Right lobe of liver (tissue), 6 donors: Measurements from ENCODE around the gene GNB5. TPM values are rescaled to one million over a fixed set of nuclear protein-coding genes. Genes with fewer than 3 reads are reported as not detected.

Source experiments
- ATAC-seq, 4 donors: fragments of 200-7000 bp; cut with Tn5 transposase; one replicate each; pipeline ENCODE4 v1.9.1; 2020; ENCODE audit warnings: mild to moderate bottlenecking in 4 of 4, moderate library complexity in 4 of 4
- DNase-seq, 3 donors: peaks; one replicate each; pipeline ENCODE4 v3.0.0-alpha.2; 2020
- H3K27ac ChIP-seq, 3 donors: fragments of 200-600 bp; one replicate each; pipeline ENCODE4 v1.8.0; 2022
- H3K27me3 ChIP-seq, 2 donors: fragments of 200-600 bp; one replicate each; pipeline ENCODE4 v1.8.0; 2022
- H3K36me3 ChIP-seq, 4 donors: fragments of 200-600 bp; sonication (generic) in 1 of 4; one replicate each; pipeline versions ENCODE4 v1.5.1 to v1.8.0; 2017 to 2022; ENCODE audit warnings: control low read depth in 1 of 4
- H3K4me1 ChIP-seq, 4 donors: fragments of 200-600 bp; sonication (generic) in 1 of 4; one replicate each; pipeline versions ENCODE4 v1.5.1 to v1.8.0; 2017 to 2022; ENCODE audit warnings: control low read depth in 1 of 4
- H3K4me3 ChIP-seq, 3 donors: fragments of 200-600 bp; one replicate each; pipeline ENCODE4 v1.8.0; 2022
- H3K9me3 ChIP-seq, 4 donors: fragments of 200-600 bp; sonication (generic) in 1 of 4; one replicate each; pipeline versions ENCODE4 v1.5.1 to v1.8.0; 2017 to 2022; ENCODE audit warnings: control low read depth in 1 of 4
- CTCF ChIP-seq, 4 donors: fragments of 200-600 bp in 3 of 4; fragments of 450-650 bp in 1 of 4; IDR thresholded peaks; one replicate each; pipeline versions ENCODE4 v1.5.1 to v1.8.0; 2016 to 2022; ENCODE audit warnings: antibody characterized with exemption in 4 of 4, mild to moderate bottlenecking in 2 of 4
- POLR2A ChIP-seq: fragments of 450-650 bp; IDR thresholded peaks from one replicate; pipeline ENCODE4 v1.6.1; 2017; ENCODE audit warnings: antibody characterized with exemption, mild to moderate bottlenecking
- WGBS: methylation state at CpG from one replicate; pipeline ENCODE4 v1.1.6; 2018; ENCODE audit warnings: low coverage, low lambda C conversion rate; ENCODE audit not compliant: insufficient coverage; ENCODE audit errors: missing lambda C conversion rate; 5-methylcytosine and 5-hydroxymethylcytosine counted together
- intact Hi-C, 2 donors: fragments of 100-400 bp; cut with DNase I; formaldehyde crosslinking; loops; one replicate each; pipeline versions ENCODE4 v1.11.2 to v1.14.1; 2022
- total RNA-seq, 6 experiments: library from RNA; depleted of rRNA in 2 of 6; stranded (reverse); fragments of >200 nt in 2 of 6; fragmentation: NEBNext Ultra II Directional in 3 of 6; extraction: Animal tissue kit (Norgen Biotek cat#: 25700) in 3 of 6; gene quantifications; one replicate each; pipeline versions ENCODE4 v1.1.0 to v1.2.4, GENCODE V29; 2016 to 2023
- donor health status: DM: no; HTN: yes; CAD: no.
- donor health status: DM: no; HTN: no; CAD: no.
- donor health status: DM: no; HTN: no; CAD: no.
- donor health status: DM: no; HTN: yes; CAD: no.
- donor health status: DM: no; HTN: yes; CAD: no.

The GNB5 gene
- total RNA-seq, 6 experiments from 2014 or later: 11.1 to 34.5 (median 16.5) TPM

GRCh38 chr15:52082197-52083036 is 108.8 kb downstream of the GNB5 start:
- H3K27me3 ChIP-seq: no peaks in the 10 kb centered on the region
- WGBS: 73% methylated on average over 3 of the region's 5 CpGs
- H3K9me3 ChIP-seq: no peaks in the 10 kb centered on the region
- H3K36me3 ChIP-seq: no peaks in the 10 kb centered on the region
- no peak overlapping the region for H3K4me3 ChIP-seq
- H3K27ac ChIP-seq: no peak overlapping the region
- ATAC-seq (no peak), DNase-seq (no peak)
- H3K4me1 ChIP-seq: peaks cover 0 to 8% (median 6%) of the 10 kb centered on the region in 4 donors
- intact Hi-C loops: no loop called here
- no peak for TF ChIP-seq POLR2A
- TF ChIP-seq CTCF (IDR thresholded peaks at IDR 0.05): no peak

DNA sequence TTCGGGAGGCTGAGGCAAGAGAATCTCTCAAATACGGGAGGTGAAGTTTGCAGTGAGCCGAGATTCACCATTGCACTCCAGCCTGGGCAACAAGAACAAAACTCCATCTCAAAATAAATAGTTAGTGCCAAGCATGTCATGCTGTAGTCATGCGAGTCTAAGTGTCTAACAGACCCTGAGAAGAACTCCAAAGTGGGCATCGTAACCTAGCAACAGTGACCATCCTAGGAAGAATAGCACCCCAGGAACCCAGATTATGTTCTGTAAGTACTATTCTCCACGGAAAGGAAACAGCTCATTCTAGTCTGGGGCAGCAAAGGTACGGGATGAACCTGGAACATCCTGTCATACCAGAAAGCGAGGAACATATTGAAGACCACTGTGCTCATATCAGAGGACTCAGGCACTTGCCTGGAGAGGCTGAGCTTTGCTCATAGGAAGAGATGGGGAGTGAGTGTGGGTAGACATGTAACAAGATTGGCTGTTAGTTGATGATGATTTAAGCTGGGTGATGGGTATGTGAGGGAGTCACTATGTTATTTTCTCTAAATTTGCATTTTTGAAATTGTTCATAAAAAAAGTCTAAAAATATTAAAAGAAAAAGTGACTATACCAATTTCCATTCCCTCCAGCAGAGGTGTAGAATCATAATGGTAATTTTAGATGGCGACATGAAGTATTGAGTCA is 110.3 kb downstream of the GNB5 start:
- no peak overlapping the region for H3K27ac ChIP-seq
- intact Hi-C loops: no loop called here
- TF ChIP-seq CTCF (IDR thresholded peaks at IDR 0.05) (no peak), POLR2A (no peak)
- H3K36me3 ChIP-seq: no peaks in the 10 kb centered on the region
- no peak for ATAC-seq
- H3K4me1 ChIP-seq: peaks cover 0 to 21% (median 9%) of the 10 kb centered on the region in 4 donors
- no peak for DNase-seq
- H3K9me3 ChIP-seq: no peaks in the 10 kb centered on the region
- WGBS: 90% methylated on average over 8 of the region's 9 CpGs
- H3K27me3 ChIP-seq: no peaks in the 10 kb centered on the region
- no peak overlapping the region for H3K4me3 ChIP-seq

- intact Hi-C loops: no loop called here
- Histone ChIP-seq H3K27me3 (no peaks in the 10 kb centered on the region), H3K27ac (no peak overlapping the region), H3K36me3 (no peaks in the 10 kb centered on the region), H3K9me3 (no peaks in the 10 kb centered on the region), H3K4me1 (peaks cover 0 to 21% (median 9%) of the 10 kb centered on the region in 4 donors), H3K4me3 (no peak overlapping the region)
- ATAC-seq (no peak), DNase-seq (no peak)
- TF ChIP-seq POLR2A: no peak
- TF ChIP-seq CTCF (IDR thresholded peaks at IDR 0.05): no peak
- 90% methylated on average over 3 of the region's 5 CpGs for WGBS
Measured at GRCh38 chr15:52080031-52080430, 111.2 kb downstream of the GNB5 start.

DNA sequence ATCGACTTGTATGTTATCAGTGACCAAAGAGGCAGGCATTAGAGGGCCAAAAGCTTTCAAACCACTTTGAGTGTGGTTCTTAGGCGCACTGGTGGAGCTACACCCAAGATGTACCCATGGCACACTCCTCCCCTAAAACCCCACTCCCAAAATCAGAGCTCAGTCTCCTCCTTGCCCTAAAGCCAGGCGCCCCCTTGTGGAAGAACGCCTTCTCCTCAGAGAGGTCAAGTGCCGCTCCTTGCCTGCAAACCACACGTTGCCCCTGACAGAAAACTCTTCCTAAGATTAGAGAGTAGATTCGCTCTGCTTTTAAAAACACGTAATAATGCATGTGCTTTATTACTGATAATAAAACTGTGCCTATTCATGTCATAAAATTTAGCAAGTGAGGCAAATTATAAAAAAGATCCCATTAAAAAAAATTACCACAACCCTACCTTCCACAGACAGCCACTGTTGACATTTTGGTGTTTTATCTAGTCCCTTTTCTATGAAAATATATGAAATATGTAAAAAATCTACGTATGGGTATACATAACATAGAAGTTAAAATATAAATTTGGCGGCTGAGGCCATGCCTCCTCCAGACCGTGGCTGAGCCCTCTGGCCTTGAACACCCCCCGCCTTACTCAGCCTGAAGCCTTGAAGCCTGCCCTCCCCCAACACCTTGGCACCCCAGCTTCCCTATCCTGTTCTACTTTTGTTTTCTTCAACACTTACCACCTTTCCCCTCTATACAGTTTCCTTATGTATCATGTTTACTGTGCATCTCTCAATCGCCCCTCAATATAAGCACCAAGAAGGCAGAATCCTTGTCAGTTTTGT is 112.1 kb downstream of the GNB5 start:
- ATAC-seq: peak; percentile 76 to 85 (median 80)
- intact Hi-C loops: no loop called here
- TF ChIP-seq POLR2A (no peak), CTCF (IDR thresholded peaks at IDR 0.05) (peak; percentile 76 to 91 (median 84))
- no peaks in the 10 kb centered on the region for H3K9me3 ChIP-seq
- peak overlapping the region; percentile 21 to 76 (median 33) for H3K27ac ChIP-seq
- peaks cover 0 to 21% (median 9%) of the 10 kb centered on the region in 4 donors for H3K4me1 ChIP-seq
- H3K27me3 ChIP-seq: no peaks in the 10 kb centered on the region
- peak; percentile 89 to 93 (median 91) for DNase-seq
- no peaks in the 10 kb centered on the region for H3K36me3 ChIP-seq
- 39% methylated on average over 11 of the region's 13 CpGs for WGBS
- H3K4me3 ChIP-seq: peak overlapping the region in 2 of 3 donors; percentile 9 to 36
